Adrenal gland (tissue), 5 donors: ENCODE results near the gene TIFAB.

ENCODE experiments used
- CTCF ChIP-seq, 6 experiments: fragments of 450-650 bp in 4 of 6; fragments of 200-600 bp in 2 of 6; sonication (generic) in 1 of 6; IDR thresholded peaks; 1 replicate in 5 of 6; 2 replicates in 1 of 6; pipeline versions ENCODE4 v1.5.1 to v1.8.0; 2016 to 2021; ENCODE audit warnings: antibody characterized with exemption in 6 of 6, mild to moderate bottlenecking in 2 of 6, moderate library complexity in 1 of 6
- POLR2A ChIP-seq, 2 donors: fragments of 450-650 bp; IDR thresholded peaks; one replicate each; pipeline ENCODE4 v1.6.1; 2017; ENCODE audit warnings: antibody characterized with exemption in 2 of 2, mild to moderate bottlenecking in 2 of 2, moderate library complexity in 1 of 2
- donor health status: DM: no; HTN: no; CAD: no.

GRCh38 chr5:135436951-135437418 lies 15.2 kb downstream of the TIFAB start:
- no peak for TF ChIP-seq CTCF (IDR thresholded peaks at IDR 0.05)
- no peak for TF ChIP-seq POLR2A (IDR thresholded peaks at IDR 0.05)
